Motor neuron (in vitro differentiated cells): ENCODE data around the gene PJA1. TPM values are rescaled to one million over a fixed set of nuclear protein-coding genes. Genes with fewer than 3 reads are reported as not detected.
A peak's percentile ranks its signal among the peaks of the same experiment; 100 is the strongest.

ENCODE experiments used
- ATAC-seq, 8 experiments: fragments of 200-7000 bp; cut with Tn5 transposase; replicated peaks in 6 of 8; 2 replicates each; pipeline ENCODE4 v1.8.0; 2021; ENCODE audit warnings: mild to moderate bottlenecking in 8 of 8, moderate library complexity in 8 of 8
- H3K27ac ChIP-seq, 2 donors: fragments of 250-450 bp; sonication (Bioruptor Pico); 2 replicates each; pipeline ENCODE4 v1.9.0; 2021; ENCODE audit warnings: antibody characterized with exemption in 2 of 2, mild to moderate bottlenecking in 2 of 2, moderate library complexity in 1 of 2
- H3K4me1 ChIP-seq, 2 donors: fragments of 250-450 bp; sonication (Bioruptor Pico); replicated peaks in 1 of 2; 2 replicates each; pipeline ENCODE4 v1.6.1; 2021; ENCODE audit warnings: antibody characterized with exemption in 2 of 2, mild to moderate bottlenecking in 2 of 2, moderate library complexity in 1 of 2
- H3K4me3 ChIP-seq, 5 donors: fragments of 250-450 bp; sonication (Bioruptor Pico); 2 replicates each; pipeline ENCODE4 v1.9.0; 2021; ENCODE audit warnings: antibody characterized with exemption in 5 of 5, mild to moderate bottlenecking in 5 of 5, moderate library complexity in 4 of 5
- WGBS, 10 experiments: fragments of 450-650 bp; shearing (Covaris generic); methylation state at CpG; one replicate each; pipeline ENCODE4 v1.0.0; 2022; 5-methylcytosine and 5-hydroxymethylcytosine counted together
- in situ Hi-C, 9 experiments: fragments of 400-800 bp; cut with MboI; loops; one replicate each; pipeline ENCODE4 v1.15.0; 2021; ENCODE audit warnings: low sequenced_read_pairs in 9 of 9, low pct_unique_long_range_greater_than_20kb in 2 of 9; ENCODE audit not compliant: unreplicated experiment in 9 of 9
- total RNA-seq, 8 experiments: library from RNA; unstranded; fragments of 300-600 nt; gene quantifications; 2 replicates each; pipeline versions ENCODE4 v1.2.3 to v1.2.4, GENCODE V29; 2022

PJA1 gene
- total RNA-seq, 8 experiments from 2014 or later = 10.9 to 110 (median 78.4) TPM

GRCh38 chrX:69186651-69187050, 21.4 kb upstream of the PJA1 start:
- in situ Hi-C loops = no loop called here
- WGBS, 10 experiments = 40% methylated on average over 1 of the region's 1 CpG; no CpG with 5 or more reads in 9 of the 10 experiments
- ATAC-seq = no peak

GRCh38 chrX:69185886-69186285, 20.6 kb upstream of the PJA1 start:
- no CpG with 5 or more reads among the region's 2 CpGs for WGBS, 10 experiments
- peaks cover 10% of the 10 kb centered on the region in 2 donors for H3K4me1 ChIP-seq
- in situ Hi-C loops = no loop called here
- H3K27ac ChIP-seq = no peak overlapping the region
- ATAC-seq = no peak
- H3K4me3 ChIP-seq = no peak overlapping the region

More at GRCh38 chrX:69186651-69187050, 21.4 kb upstream of the PJA1 start:
- no peak overlapping the region for H3K4me3 ChIP-seq
- H3K27ac ChIP-seq = no peak overlapping the region
- peaks cover 10% of the 10 kb centered on the region in 2 donors for H3K4me1 ChIP-seq

GRCh38 chrX:69185141-69185540, 19.9 kb upstream of the PJA1 start:
- no peak for ATAC-seq
- no peak overlapping the region for H3K27ac ChIP-seq
- WGBS, 10 experiments = 75% methylated on average over 1 of the region's 3 CpGs; no CpG with 5 or more reads in 9 of the 10 experiments
- H3K4me1 ChIP-seq = peaks cover 10 to 12% of the 10 kb centered on the region in 2 donors
- no peak overlapping the region for H3K4me3 ChIP-seq
- in situ Hi-C loops = no loop called here

GRCh38 chrX:69182818-69183380, 17.6 kb upstream of the PJA1 start:
- in situ Hi-C loops = no loop called here
- no peak for ATAC-seq
- no peak overlapping the region for H3K27ac ChIP-seq
- 10 to 40% (median 14%) methylated on average over 1 to 3 of the region's 4 CpGs; no CpG with 5 or more reads in 7 of the 10 experiments for WGBS, 10 experiments
- H3K4me3 ChIP-seq = no peak overlapping the region
- H3K4me1 ChIP-seq = peaks cover 15 to 16% of the 10 kb centered on the region in 2 donors

- whole genome bisulfite sequencing, 10 experiments = 0 to 88% (median 0%) methylated on average over 1 to 3 of the region's 12 CpGs; no CpG with 5 or more reads in 7 of the 10 experiments
- peak in 6 of 8 experiments; percentile 47 to 98 (median 96) for ATAC-seq
- in situ Hi-C loops = no loop called here
- peak overlapping the region; percentile 78 to 97 for H3K27ac ChIP-seq
- H3K4me3 ChIP-seq = peak overlapping the region; percentile 15 to 30 (median 19)
- H3K4me1 ChIP-seq = peaks cover 15 to 16% of the 10 kb centered on the region in 2 donors
Measured at GRCh38 chrX:69179380-69179911, 14.2 kb upstream of the PJA1 start.

GRCh38 chrX:69178592-69178991, 13.3 kb upstream of the PJA1 start:
- in situ Hi-C loops = no loop called here
- Histone ChIP-seq H3K4me3 (no peak overlapping the region), H3K4me1 (peaks cover 15 to 16% of the 10 kb centered on the region in 2 donors), H3K27ac (peak overlapping the region in 1 of 2 donors; percentile 18)
- ATAC-seq = no peak
- WGBS, 10 experiments = 33 to 90% (median 80%) methylated on average over 1 to 3 of the region's 3 CpGs; no CpG with 5 or more reads in 7 of the 10 experiments

GRCh38 chrX:69177511-69178162, 12.4 kb upstream of the PJA1 start:
- in situ Hi-C loops = no loop called here
- Histone ChIP-seq H3K4me3 (no peak overlapping the region), H3K4me1 (peaks cover 15 to 16% of the 10 kb centered on the region in 2 donors), H3K27ac (no peak overlapping the region)
- WGBS, 10 experiments = 65 to 100% methylated on average over 1 to 4 of the region's 4 CpGs; no CpG with 5 or more reads in 8 of the 10 experiments
- no peak for ATAC-seq

- 0 to 90% (median 35%) methylated on average over 1 to 3 of the region's 3 CpGs; no CpG with 5 or more reads in 4 of the 10 experiments for WGBS, 10 experiments
- peak in 2 of 8 experiments; percentile 78 to 79 for ATAC-seq
- in situ Hi-C loops = no loop called here
- H3K4me3 ChIP-seq = no peak overlapping the region
- H3K27ac ChIP-seq = no peak overlapping the region
- H3K4me1 ChIP-seq = peaks cover 15 to 16% of the 10 kb centered on the region in 2 donors
Measured at GRCh38 chrX:69176053-69176452, 10.8 kb upstream of the PJA1 start.

- Histone ChIP-seq H3K4me1 (peaks cover 2 to 4% of the 10 kb centered on the region in 2 donors), H3K4me3 (no peak overlapping the region), H3K27ac (no peak overlapping the region)
- 18 to 80% (median 37%) methylated on average over 1 to 20 of the region's 20 CpGs; no CpG with 5 or more reads in 4 of the 10 experiments for WGBS, 10 experiments
- in situ Hi-C loops = no loop called here
- ATAC-seq = peak in 2 of 8 experiments; percentile 23 to 52
Measured at GRCh38 chrX:69173906-69174305, 8.7 kb upstream of the PJA1 start.

GRCh38 chrX:69172937-69173336, 7.7 kb upstream of the PJA1 start:
- H3K27ac ChIP-seq = no peak overlapping the region
- H3K4me1 ChIP-seq = no peaks in the 10 kb centered on the region
- H3K4me3 ChIP-seq = no peak overlapping the region
- WGBS, 10 experiments = 40 to 100% (median 84%) methylated on average over 1 to 3 of the region's 3 CpGs; no CpG with 5 or more reads in 4 of the 10 experiments
- ATAC-seq = no peak
- in situ Hi-C loops = no loop called here

- Histone ChIP-seq H3K4me1 (peaks cover 0 to 5% of the 10 kb centered on the region in 2 donors), H3K27ac (no peak overlapping the region), H3K4me3 (no peak overlapping the region)
- ATAC-seq = no peak
- in situ Hi-C loops = no loop called here
Measured at GRCh38 chrX:69170319-69170718, 5.1 kb upstream of the PJA1 start.

- ATAC-seq = peak; percentile 57 to 90 (median 82)
- in situ Hi-C loops = no loop called here
- 14 to 63% (median 43%) methylated on average over 1 to 3 of the region's 23 CpGs; no CpG with 5 or more reads in 6 of the 10 experiments for WGBS, 10 experiments
- peaks cover 21 to 27% of the 10 kb centered on the region in 2 donors for H3K4me1 ChIP-seq
- peak overlapping the region; percentile 87 to 91 for H3K27ac ChIP-seq
- peak overlapping the region; percentile 71 to 99 (median 82) for H3K4me3 ChIP-seq
Measured at GRCh38 chrX:69163936-69164741, 1.1 kb downstream of the PJA1 start.
